Stimulated activated naive B cell treated with anti-CD40 and anti-IgM and Interleukin-4, amounts not matched to agents 10 μg/mL and 1 μg/mL and 100 μg/mL, for 72 hours (primary cell): ENCODE measurements around the gene WWC2.
"Not testable (repeated sequence)": the region's sequence is repeated elsewhere in the genome, so short reads cannot be mapped to it uniquely, and the experiment has no call there.

ENCODE experiments used
- ATAC-seq, 2 donors: fragments of 150-1000 bp; cut with Tn5 transposase; replicated peaks; 2 replicates each; pipeline ENCODE4 v1.10.0; 2021; ENCODE audit warnings: moderate library complexity in 1 of 2
- DNase-seq: peaks from one replicate; pipeline ENCODE4 v3.0.0; 2021
- H3K27ac Mint-ChIP-seq: one replicate; pipeline ENCODE4 v1.8.0; 2022; ENCODE audit warnings: mild to moderate bottlenecking, mixed read lengths
- H3K27me3 Mint-ChIP-seq, 2 donors: one replicate each; pipeline ENCODE4 v1.8.0; 2022; ENCODE audit warnings: mixed read lengths in 2 of 2
- H3K36me3 Mint-ChIP-seq, 2 donors: one replicate each; pipeline ENCODE4 v1.8.0; 2022; ENCODE audit warnings: mixed read lengths in 2 of 2, mild to moderate bottlenecking in 1 of 2
- H3K4me1 Mint-ChIP-seq, 2 donors: one replicate each; pipeline ENCODE4 v1.8.0; 2022; ENCODE audit warnings: mixed read lengths in 2 of 2, mild to moderate bottlenecking in 1 of 2
- H3K4me3 Mint-ChIP-seq, 2 donors: one replicate each; pipeline ENCODE4 v1.8.0; 2022; ENCODE audit warnings: mild to moderate bottlenecking in 2 of 2, mixed read lengths in 2 of 2, moderate library complexity in 1 of 2
- H3K9me3 Mint-ChIP-seq, 2 donors: one replicate each; pipeline ENCODE4 v1.8.0; 2022; ENCODE audit warnings: mixed read lengths in 2 of 2, mild to moderate bottlenecking in 1 of 2

WWC2 gene

GRCh38 chr4:183321516-183321915 is 222.5 kb downstream of the WWC2 start:
- Mint-ChIP-seq H3K9me3 (peaks cover 4 to 5% of the 10 kb centered on the region in 2 donors), H3K27me3 (peaks cover 5 to 6% of the 10 kb centered on the region in 2 donors), H3K4me1 (no peaks in the 10 kb centered on the region), H3K27ac (no peak overlapping the region), H3K36me3 (no peaks in the 10 kb centered on the region), H3K4me3 (no peak overlapping the region)
- ATAC-seq (no peak), DNase-seq (no peak)

GRCh38 chr4:183322326-183322725 is 223.3 kb downstream of the WWC2 start, which contains the start of gene CLDN24:
Gene CLDN24 (minus strand): TSS chr4:183322426. CDS start chr4:183322426, 0 bp downstream.
- H3K9me3 Mint-ChIP-seq, result peaks cover 6 to 7% of the 10 kb centered on the region in 2 donors
- no peak within 1 kb of the TSS for H3K4me3 Mint-ChIP-seq
- H3K36me3 Mint-ChIP-seq, result no peaks in the 10 kb centered on the region
- H3K4me1 Mint-ChIP-seq, result no peaks in the 10 kb centered on the region
- H3K27ac Mint-ChIP-seq, result no peak within 1 kb of the TSS
- H3K27me3 Mint-ChIP-seq, result peaks cover 6 to 8% of the 10 kb centered on the region in 2 donors
- ATAC-seq (no peak), DNase-seq (no peak)

- DNase-seq (no peak), ATAC-seq (no peak)
- H3K27me3 Mint-ChIP-seq, result peaks cover 6 to 8% of the 10 kb centered on the region in 2 donors
- no peak overlapping the region for H3K4me3 Mint-ChIP-seq
- no peaks in the 10 kb centered on the region for H3K4me1 Mint-ChIP-seq
- peaks cover 6 to 7% of the 10 kb centered on the region in 2 donors for H3K9me3 Mint-ChIP-seq
- no peaks in the 10 kb centered on the region for H3K36me3 Mint-ChIP-seq
- no peak overlapping the region for H3K27ac Mint-ChIP-seq
These were observed 224.2 kb downstream of the WWC2 start for GRCh38 chr4:183323295-183323694.

GRCh38 chr4:183324056-183324455 is 225.0 kb downstream of the WWC2 start:
- DNase-seq, H3K27me3 Mint-ChIP-seq, H3K36me3 Mint-ChIP-seq, ATAC-seq, H3K4me3 Mint-ChIP-seq, H3K4me1 Mint-ChIP-seq, H3K27ac Mint-ChIP-seq, H3K9me3 Mint-ChIP-seq: not testable (repeated sequence)

- ATAC-seq (no peak), DNase-seq (no peak)
- H3K36me3 Mint-ChIP-seq, result no peaks in the 10 kb centered on the region
These were observed 225.6 kb downstream of the WWC2 start for GRCh38 chr4:183324619-183325018.

GRCh38 chr4:183326387-183326786 is 227.3 kb downstream of the WWC2 start:
- not testable (repeated sequence) for H3K27ac Mint-ChIP-seq, H3K27me3 Mint-ChIP-seq, H3K36me3 Mint-ChIP-seq, ATAC-seq, H3K4me1 Mint-ChIP-seq, H3K9me3 Mint-ChIP-seq, DNase-seq, H3K4me3 Mint-ChIP-seq

More at GRCh38 chr4:183324619-183325018, 225.6 kb downstream of the WWC2 start:
- Mint-ChIP-seq H3K4me1 (no peaks in the 10 kb centered on the region), H3K27me3 (peaks cover 1 to 8% of the 10 kb centered on the region in 2 donors), H3K27ac (no peak overlapping the region), H3K4me3 (no peak overlapping the region), H3K9me3 (peaks cover 6 to 7% of the 10 kb centered on the region in 2 donors)

- peaks cover 6 to 7% of the 10 kb centered on the region in 2 donors for H3K9me3 Mint-ChIP-seq
- ATAC-seq, result no peak
These were observed 227.8 kb downstream of the WWC2 start for GRCh38 chr4:183326853-183327252.

GRCh38 chr4:183327827-183328226 is 228.8 kb downstream of the WWC2 start:
- DNase-seq (no peak), ATAC-seq (no peak)
- H3K4me1 Mint-ChIP-seq, result no peaks in the 10 kb centered on the region
- peaks cover 8 to 14% of the 10 kb centered on the region in 2 donors for H3K27me3 Mint-ChIP-seq
- no peaks in the 10 kb centered on the region for H3K36me3 Mint-ChIP-seq
- peaks cover 6 to 7% of the 10 kb centered on the region in 2 donors for H3K9me3 Mint-ChIP-seq
- H3K4me3 Mint-ChIP-seq, result no peak overlapping the region
- no peak overlapping the region for H3K27ac Mint-ChIP-seq

More at GRCh38 chr4:183326853-183327252, 227.8 kb downstream of the WWC2 start:
- no peak for DNase-seq
- no peaks in the 10 kb centered on the region for H3K4me1 Mint-ChIP-seq
- H3K36me3 Mint-ChIP-seq, result no peaks in the 10 kb centered on the region
- no peak overlapping the region for H3K27ac Mint-ChIP-seq
- no peak overlapping the region for H3K4me3 Mint-ChIP-seq
- H3K27me3 Mint-ChIP-seq, result peaks cover 0 to 8% of the 10 kb centered on the region in 2 donors

- no peak for DNase-seq
- peaks cover 6 to 7% of the 10 kb centered on the region in 2 donors for H3K9me3 Mint-ChIP-seq
These were observed 229.8 kb downstream of the WWC2 start for GRCh38 chr4:183328832-183329231.

GRCh38 chr4:183329244-183329643 is 230.2 kb downstream of the WWC2 start:
- Mint-ChIP-seq H3K4me1 (no peaks in the 10 kb centered on the region), H3K27ac (no peak overlapping the region), H3K27me3 (peaks cover 18 to 23% of the 10 kb centered on the region in 2 donors), H3K36me3 (no peaks in the 10 kb centered on the region), H3K9me3 (peaks cover 6 to 7% of the 10 kb centered on the region in 2 donors), H3K4me3 (no peak overlapping the region)
- DNase-seq (no peak), ATAC-seq (no peak)

More at GRCh38 chr4:183328832-183329231, 229.8 kb downstream of the WWC2 start:
- Mint-ChIP-seq H3K4me1 (no peaks in the 10 kb centered on the region), H3K27ac (no peak overlapping the region), H3K36me3 (no peaks in the 10 kb centered on the region), H3K27me3 (peaks cover 14 to 20% of the 10 kb centered on the region in 2 donors), H3K4me3 (no peak overlapping the region)
- no peak for ATAC-seq

GRCh38 chr4:183329954-183330742 is 231.1 kb downstream of the WWC2 start:
- H3K36me3 Mint-ChIP-seq, result no peaks in the 10 kb centered on the region
- no peak overlapping the region for H3K4me3 Mint-ChIP-seq
- H3K9me3 Mint-ChIP-seq, result peaks cover 6 to 7% of the 10 kb centered on the region in 2 donors
- peaks cover 18 to 23% of the 10 kb centered on the region in 2 donors for H3K27me3 Mint-ChIP-seq
- H3K4me1 Mint-ChIP-seq, result no peaks in the 10 kb centered on the region
- no peak for ATAC-seq
- DNase-seq, result no peak
- H3K27ac Mint-ChIP-seq, result no peak overlapping the region

- peaks cover 6 to 7% of the 10 kb centered on the region in 2 donors for H3K9me3 Mint-ChIP-seq
- no peak overlapping the region for H3K4me3 Mint-ChIP-seq
- H3K27me3 Mint-ChIP-seq, result peaks cover 18 to 27% of the 10 kb centered on the region in 2 donors
- no peaks in the 10 kb centered on the region for H3K36me3 Mint-ChIP-seq
- DNase-seq, result no peak
- no peak for ATAC-seq
- no peak overlapping the region for H3K27ac Mint-ChIP-seq
- no peaks in the 10 kb centered on the region for H3K4me1 Mint-ChIP-seq
These were observed 231.8 kb downstream of the WWC2 start for GRCh38 chr4:183330841-183331240.

- no peaks in the 10 kb centered on the region for H3K4me1 Mint-ChIP-seq
- no peaks in the 10 kb centered on the region for H3K36me3 Mint-ChIP-seq
- no peak for ATAC-seq
- peaks cover 18 to 23% of the 10 kb centered on the region in 2 donors for H3K27me3 Mint-ChIP-seq
- H3K27ac Mint-ChIP-seq, result no peak overlapping the region
- no peak for DNase-seq
- no peaks in the 10 kb centered on the region for H3K9me3 Mint-ChIP-seq
- H3K4me3 Mint-ChIP-seq, result no peak overlapping the region
These were observed 233.4 kb downstream of the WWC2 start for GRCh38 chr4:183332447-183332846.

- Mint-ChIP-seq H3K36me3 (no peaks in the 10 kb centered on the region), H3K4me3 (no peak overlapping the region), H3K27me3 (peaks cover 18 to 23% of the 10 kb centered on the region in 2 donors), H3K9me3 (no peaks in the 10 kb centered on the region), H3K27ac (no peak overlapping the region), H3K4me1 (no peaks in the 10 kb centered on the region)
- DNase-seq (no peak), ATAC-seq (no peak)
These were observed 234.1 kb downstream of the WWC2 start for GRCh38 chr4:183333202-183333601.

GRCh38 chr4:183333983-183334382 is 234.9 kb downstream of the WWC2 start:
- no peaks in the 10 kb centered on the region for H3K9me3 Mint-ChIP-seq
- peaks cover 18 to 23% of the 10 kb centered on the region in 2 donors for H3K27me3 Mint-ChIP-seq
- DNase-seq (no peak), ATAC-seq (no peak)
- H3K4me3 Mint-ChIP-seq, result no peak overlapping the region
- H3K27ac Mint-ChIP-seq, result no peak overlapping the region
- no peaks in the 10 kb centered on the region for H3K36me3 Mint-ChIP-seq
- no peaks in the 10 kb centered on the region for H3K4me1 Mint-ChIP-seq
